ENCODE results near the gene IL1RAPL1. TPM values are rescaled to one million over a fixed set of nuclear protein-coding genes. Genes with fewer than 3 reads are reported as not detected.

IL1RAPL1 gene
- total and polyA plus RNA-seq, 8 donors = 0.60 to 1.4 (median 0.95) TPM; not detected in 2

GRCh38 chrX:29545878-29546277, 958.6 kb downstream of the IL1RAPL1 start:
- ATAC-seq (no peak), DNase-seq (no peak)
- H3K36me3 ChIP-seq = no peaks in the 10 kb centered on the region
- no peak overlapping the region for H3K4me3 ChIP-seq
- TF ChIP-seq CTCF (IDR thresholded peaks at IDR 0.05) = no peak
- H3K4me1 ChIP-seq = no peaks in the 10 kb centered on the region
- intact Hi-C loops (cut with DNase I) = no loop called here
- H3K27me3 ChIP-seq = no peaks in the 10 kb centered on the region
- H3K9me3 ChIP-seq = no peaks in the 10 kb centered on the region
- H3K27ac ChIP-seq = no peak overlapping the region

- intact Hi-C loops (cut with DNase I) = no loop called here
- no peak for TF ChIP-seq CTCF (IDR thresholded peaks at IDR 0.05)
- DNase-seq = no peak
Observed at GRCh38 chrX:29547877-29548276, 960.6 kb downstream of the IL1RAPL1 start.

GRCh38 chrX:29553542-29553941, 966.3 kb downstream of the IL1RAPL1 start:
- DNase-seq (no peak), ATAC-seq (no peak)
- H3K36me3 ChIP-seq = no peaks in the 10 kb centered on the region
- no peak for TF ChIP-seq CTCF (IDR thresholded peaks at IDR 0.05)
- no peak overlapping the region for H3K27ac ChIP-seq
- no peaks in the 10 kb centered on the region for H3K4me1 ChIP-seq
- no peaks in the 10 kb centered on the region for H3K27me3 ChIP-seq
- H3K9me3 ChIP-seq = peaks cover 0 to under 1% of the 10 kb centered on the region in 2 donors
- H3K4me3 ChIP-seq = no peak overlapping the region
- intact Hi-C loops (cut with DNase I) = no loop called here

More at GRCh38 chrX:29547877-29548276, 960.6 kb downstream of the IL1RAPL1 start:
- Histone ChIP-seq H3K27me3 (no peaks in the 10 kb centered on the region), H3K4me1 (no peaks in the 10 kb centered on the region), H3K27ac (no peak overlapping the region), H3K36me3 (no peaks in the 10 kb centered on the region), H3K4me3 (no peak overlapping the region), H3K9me3 (no peaks in the 10 kb centered on the region)
- ATAC-seq = no peak

GRCh38 chrX:29555465-29556091, 968.3 kb downstream of the IL1RAPL1 start:
- Histone ChIP-seq H3K36me3 (no peaks in the 10 kb centered on the region), H3K27ac (no peak overlapping the region), H3K4me3 (no peak overlapping the region), H3K9me3 (peaks cover 0 to 7% of the 10 kb centered on the region in 2 donors), H3K4me1 (no peaks in the 10 kb centered on the region), H3K27me3 (no peaks in the 10 kb centered on the region)
- no peak for DNase-seq
- intact Hi-C loops (cut with DNase I) = no loop called here
- no peak for ATAC-seq
- no peak for TF ChIP-seq CTCF (IDR thresholded peaks at IDR 0.05)

- no peak for TF ChIP-seq CTCF (IDR thresholded peaks at IDR 0.05)
- DNase-seq (no peak), ATAC-seq (no peak)
- no peaks in the 10 kb centered on the region for H3K4me1 ChIP-seq
- intact Hi-C loops (cut with DNase I) = no loop called here
- H3K36me3 ChIP-seq = no peaks in the 10 kb centered on the region
- H3K27me3 ChIP-seq = no peaks in the 10 kb centered on the region
- H3K27ac ChIP-seq = no peak overlapping the region
- peaks cover 0 to 19% of the 10 kb centered on the region in 2 donors for H3K9me3 ChIP-seq
- H3K4me3 ChIP-seq = no peak overlapping the region
Observed at GRCh38 chrX:29560065-29560464, 972.8 kb downstream of the IL1RAPL1 start.
